ENCODE measurements around the gene PEAK3. TPM values are rescaled to one million over a fixed set of nuclear protein-coding genes. Genes with fewer than 3 reads are reported as not detected.

The PEAK3 gene
- total RNA-seq, 1 donor: 0.52 TPM

GRCh38 chr19:2226051-2226839 lies 55.7 kb downstream of the PEAK3 start:
- H3K4me1 ChIP-seq (ENCODE audit: insufficient read depth, low read length): no peaks in the 10 kb centered on the region
- no peaks in the 10 kb centered on the region for H3K27me3 ChIP-seq (ENCODE audit: insufficient read depth, low read length)
- no peaks in the 10 kb centered on the region for H3K9me3 ChIP-seq (ENCODE audit: low read depth, low read length)
- no peak overlapping the region for H3K4me3 ChIP-seq (ENCODE audit: low read length)

DNA sequence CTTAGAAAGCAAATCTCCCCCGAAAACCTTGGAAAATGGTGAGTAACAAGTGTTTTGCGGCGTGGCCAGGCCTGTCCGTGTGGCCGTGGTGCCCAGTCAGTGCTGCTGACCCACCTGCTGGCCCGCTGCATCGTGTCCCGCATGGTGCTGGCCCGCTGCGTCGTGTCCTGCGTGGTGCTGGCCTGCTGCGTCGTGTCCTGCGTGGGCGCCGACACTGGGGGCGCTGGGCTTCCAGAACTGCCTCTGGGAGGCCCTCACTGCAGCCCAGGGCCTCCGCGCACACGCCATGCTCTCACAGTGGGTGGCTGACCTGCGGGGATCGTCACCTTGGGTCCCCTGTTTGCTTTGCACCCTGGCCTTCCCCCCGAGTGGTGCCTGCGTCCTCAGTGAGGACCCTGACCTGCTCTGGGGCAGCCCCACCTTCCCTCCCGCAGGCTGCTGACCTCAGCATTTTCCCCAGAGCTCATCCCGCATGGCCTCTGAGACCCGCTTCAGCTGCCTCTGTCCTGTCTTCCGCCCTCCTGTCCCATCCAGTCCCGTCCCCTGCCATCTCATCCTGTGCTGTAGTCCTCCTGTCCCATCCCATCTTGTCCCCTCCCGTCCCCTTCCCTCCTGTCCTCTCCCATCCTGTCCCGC lies 56.4 kb downstream of the PEAK3 start:
- Histone ChIP-seq H3K9me3 (ENCODE audit: low read depth, low read length) (no peaks in the 10 kb centered on the region), H3K27me3 (ENCODE audit: insufficient read depth, low read length) (no peaks in the 10 kb centered on the region), H3K4me1 (ENCODE audit: insufficient read depth, low read length) (no peaks in the 10 kb centered on the region), H3K4me3 (ENCODE audit: low read length) (no peak overlapping the region)

- Histone ChIP-seq H3K4me1 (ENCODE audit: insufficient read depth, low read length) (no peaks in the 10 kb centered on the region), H3K27me3 (ENCODE audit: insufficient read depth, low read length) (no peaks in the 10 kb centered on the region), H3K4me3 (ENCODE audit: low read length) (no peak overlapping the region), H3K9me3 (ENCODE audit: low read depth, low read length) (no peaks in the 10 kb centered on the region)
Measured at GRCh38 chr19:2224754-2225349, 57.1 kb downstream of the PEAK3 start.

Other genes starting within 250 kb of the PEAK3 start
- 163 TPM for gene MKNK2, start 230.9 kb downstream of the PEAK3 start, total RNA-seq
- 87.3 TPM for gene MOB3A, start 185.8 kb downstream of the PEAK3 start, total RNA-seq
- 2.9 TPM for gene IZUMO4, start 185.3 kb downstream of the PEAK3 start, total RNA-seq
- gene AP3D1, start 130.6 kb downstream of the PEAK3 start, total RNA-seq: 26.2 TPM
- gene DOT1L, start 118.2 kb downstream of the PEAK3 start, total RNA-seq: 13.5 TPM
- 25.3 TPM for gene PLEKHJ1, start 45.8 kb downstream of the PEAK3 start, total RNA-seq
- gene SF3A2, start 45.4 kb downstream of the PEAK3 start, total RNA-seq: 68.1 TPM
- 1.3 TPM for gene AMH, start 32.9 kb downstream of the PEAK3 start, total RNA-seq
- gene JSRP1, start 25.8 kb downstream of the PEAK3 start, total RNA-seq: not detected
- gene LINGO3, start 26.0 kb upstream of the PEAK3 start, total RNA-seq: 0.52 TPM
- 111 TPM for gene LSM7, start 46.4 kb upstream of the PEAK3 start, total RNA-seq
- gene SPPL2B, start 46.5 kb upstream of the PEAK3 start, total RNA-seq: 33.5 TPM
- 0.10 TPM for gene TMPRSS9, start 78.1 kb upstream of the PEAK3 start, total RNA-seq
- 5.8 TPM for gene TIMM13, start 145.4 kb upstream of the PEAK3 start, total RNA-seq
- 6.7 TPM for gene LMNB2, start 174.8 kb upstream of the PEAK3 start, total RNA-seq
- gene GADD45B, start 194.0 kb upstream of the PEAK3 start, total RNA-seq: 528 TPM

All from mononuclear cell (primary cell).